ENCODE measurements around the gene ERMN.
A peak's percentile ranks its signal among the peaks of the same experiment; 100 is the strongest.

ERMN gene

DNA sequence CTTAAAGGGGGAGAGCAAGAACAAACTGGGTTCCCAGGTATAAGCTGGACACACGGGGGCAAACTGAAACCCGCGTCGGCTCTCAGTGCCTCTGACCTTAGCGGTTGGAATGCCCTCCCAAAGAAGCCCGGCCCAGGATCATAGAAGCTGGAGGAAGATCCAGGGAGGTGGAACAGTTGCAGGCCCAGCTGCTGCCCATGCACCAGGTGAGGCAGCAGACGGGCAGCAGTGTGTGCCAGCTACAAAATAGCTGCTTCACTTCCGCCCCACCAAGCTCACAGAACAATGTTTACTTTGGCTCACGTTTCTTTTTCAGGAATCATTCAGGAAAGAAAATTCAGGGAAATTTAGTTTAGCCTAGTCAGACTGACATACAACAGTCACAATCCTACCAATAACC lies 3.9 kb upstream of the ERMN start:
- no peak for DNase-seq (ENCODE audit: low read depth)

DNA sequence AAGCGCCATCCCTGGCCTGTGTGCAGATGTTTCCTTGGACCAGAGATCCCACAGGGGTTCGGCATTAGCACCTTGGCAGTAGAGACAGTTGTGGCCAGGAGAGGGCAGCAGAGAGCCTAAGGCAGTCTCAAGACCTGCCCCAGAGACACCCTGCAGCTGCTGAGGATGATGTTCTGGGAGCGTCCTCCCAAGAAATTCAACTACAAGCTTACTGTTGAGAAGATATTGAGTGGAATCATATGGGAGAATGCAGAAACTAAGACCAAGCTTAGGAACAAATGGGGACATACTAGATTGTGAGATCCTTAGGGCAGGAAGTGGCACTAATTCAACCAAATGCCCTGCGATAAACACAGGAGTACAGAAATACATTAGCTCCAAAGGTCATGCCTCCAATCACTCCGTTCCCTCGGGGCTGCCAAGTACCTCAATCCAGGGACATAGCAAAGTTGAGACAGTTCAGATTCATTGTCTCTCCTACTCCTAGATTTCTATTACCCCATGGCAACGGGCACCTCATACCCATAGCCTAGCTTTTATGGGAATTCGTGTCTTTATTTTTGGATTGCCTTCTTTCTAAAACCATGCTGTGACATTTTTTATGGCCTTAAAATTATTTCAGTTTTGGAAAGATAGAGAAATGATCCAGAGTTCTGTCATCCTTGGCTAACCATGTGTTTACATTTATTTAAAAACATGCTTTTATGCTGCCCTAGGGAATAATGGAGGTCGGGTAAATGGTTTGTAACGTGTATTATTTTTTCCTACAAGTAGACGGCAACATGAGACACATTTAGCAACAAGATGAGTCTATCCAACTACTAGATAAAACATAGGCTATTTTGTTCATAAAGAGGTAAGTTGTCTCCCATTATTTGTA lies 2.2 kb upstream of the ERMN start:
- DNase-seq (ENCODE audit: low read depth) = peak; percentile 77

DNA sequence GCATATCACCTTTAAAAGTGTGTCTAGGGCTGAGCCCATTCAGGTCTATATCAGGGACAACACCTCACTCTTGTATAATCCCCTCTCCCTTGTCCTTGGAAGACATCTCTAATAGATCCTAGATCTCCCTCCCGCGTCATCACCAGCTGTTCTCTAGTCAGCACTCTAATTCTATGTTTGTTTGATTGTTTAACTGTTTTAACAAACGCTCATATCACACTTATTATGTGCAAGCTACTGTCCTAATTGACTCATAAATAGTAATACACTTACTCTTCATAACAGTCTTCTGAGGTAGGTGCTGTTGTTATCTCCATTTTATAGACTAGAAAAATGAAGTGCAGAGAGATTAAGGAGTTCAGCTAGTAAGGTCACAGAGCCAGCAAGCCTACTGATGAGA lies 1.6 kb upstream of the ERMN start:
- DNase-seq (ENCODE audit: low read depth) = no peak

GRCh38 chr2:157326698-157327097 lies 1.1 kb upstream of the ERMN start:
- DNase-seq (ENCODE audit: low read depth) = no peak

- DNase-seq (ENCODE audit: low read depth) = no peak
These were observed 1.2 kb downstream of the ERMN start for GRCh38 chr2:157324331-157324843.

- no peak for DNase-seq (ENCODE audit: low read depth)
These were observed 3.2 kb downstream of the ERMN start for GRCh38 chr2:157322432-157322831.

- no peak for DNase-seq (ENCODE audit: low read depth)
These were observed 4.2 kb downstream of the ERMN start for GRCh38 chr2:157321466-157321865.

GRCh38 chr2:157320409-157320808 lies 5.2 kb downstream of the ERMN start:
- no peak for DNase-seq (ENCODE audit: low read depth)

GRCh38 chr2:157319795-157320194 lies 5.8 kb downstream of the ERMN start:
- DNase-seq (ENCODE audit: low read depth) = no peak

DNA sequence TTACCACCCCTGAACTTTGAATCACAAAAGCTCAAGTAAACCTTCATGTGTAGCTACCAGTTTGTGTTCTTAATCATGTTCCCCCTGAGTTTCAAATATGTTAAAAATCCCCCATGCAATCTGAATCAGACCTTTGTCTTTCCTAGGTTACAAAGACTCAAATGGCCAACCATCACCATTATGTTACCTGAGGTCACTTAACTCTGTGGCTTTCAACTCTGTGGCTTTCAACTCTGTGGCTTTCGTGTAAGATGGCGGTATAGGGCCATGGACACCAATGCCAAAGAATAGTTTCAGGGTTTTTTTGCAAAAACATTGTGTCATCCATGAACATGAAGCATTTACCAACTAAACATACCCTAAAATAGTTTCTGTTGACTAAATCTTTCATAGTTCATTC lies 6.7 kb downstream of the ERMN start:
- DNase-seq (ENCODE audit: low read depth) = no peak

- DNase-seq (ENCODE audit: low read depth) = no peak
These were observed 9.7 kb downstream of the ERMN start for GRCh38 chr2:157315901-157316300.

GRCh38 chr2:157312866-157313486 lies 12.6 kb downstream of the ERMN start:
- no peak for DNase-seq (ENCODE audit: low read depth)

DNA sequence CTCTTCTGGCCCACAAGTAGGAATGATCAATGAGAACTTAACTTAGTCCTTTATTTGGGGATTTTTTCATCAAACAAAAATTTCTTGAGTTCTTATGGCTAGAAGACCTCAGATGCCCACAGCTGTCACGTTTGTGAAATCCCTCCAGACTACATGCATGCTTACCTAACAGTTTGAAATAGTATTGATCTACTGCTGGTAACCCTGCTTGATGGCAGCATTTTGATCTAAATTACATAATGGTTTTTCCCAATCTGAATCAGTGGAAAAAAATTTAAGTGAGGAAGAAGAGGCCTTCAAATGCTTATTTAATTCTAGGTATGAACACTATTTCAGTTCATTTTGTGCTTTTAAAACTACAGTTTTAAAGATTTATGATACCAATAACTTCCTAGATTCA lies 13.9 kb downstream of the ERMN start:
- DNase-seq (ENCODE audit: low read depth) = no peak

GRCh38 chr2:157309878-157310277 lies 15.7 kb downstream of the ERMN start:
- DNase-seq (ENCODE audit: low read depth) = no peak

- no peak for DNase-seq (ENCODE audit: low read depth)
These were observed 18.6 kb downstream of the ERMN start for GRCh38 chr2:157307021-157307420.

DNA sequence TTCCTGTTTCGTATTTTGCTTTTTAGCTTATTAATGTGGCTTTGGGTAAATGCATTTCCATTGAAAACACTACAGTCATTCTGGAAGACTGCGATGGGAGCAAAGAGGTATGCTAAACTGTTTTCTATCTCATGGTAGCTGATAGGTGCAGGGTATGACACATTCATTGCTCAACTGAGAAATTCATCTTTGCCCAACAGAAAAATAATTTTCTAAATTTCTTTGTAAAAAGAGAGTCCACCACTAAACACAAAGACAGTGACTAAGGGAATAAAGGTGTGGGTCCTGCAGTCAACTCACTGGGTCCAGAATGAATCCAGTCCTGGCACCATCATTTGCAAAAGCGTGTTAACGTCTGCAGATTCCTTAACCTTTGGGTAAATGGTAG lies 19.9 kb downstream of the ERMN start:
- no peak for DNase-seq (ENCODE audit: low read depth)

DNA sequence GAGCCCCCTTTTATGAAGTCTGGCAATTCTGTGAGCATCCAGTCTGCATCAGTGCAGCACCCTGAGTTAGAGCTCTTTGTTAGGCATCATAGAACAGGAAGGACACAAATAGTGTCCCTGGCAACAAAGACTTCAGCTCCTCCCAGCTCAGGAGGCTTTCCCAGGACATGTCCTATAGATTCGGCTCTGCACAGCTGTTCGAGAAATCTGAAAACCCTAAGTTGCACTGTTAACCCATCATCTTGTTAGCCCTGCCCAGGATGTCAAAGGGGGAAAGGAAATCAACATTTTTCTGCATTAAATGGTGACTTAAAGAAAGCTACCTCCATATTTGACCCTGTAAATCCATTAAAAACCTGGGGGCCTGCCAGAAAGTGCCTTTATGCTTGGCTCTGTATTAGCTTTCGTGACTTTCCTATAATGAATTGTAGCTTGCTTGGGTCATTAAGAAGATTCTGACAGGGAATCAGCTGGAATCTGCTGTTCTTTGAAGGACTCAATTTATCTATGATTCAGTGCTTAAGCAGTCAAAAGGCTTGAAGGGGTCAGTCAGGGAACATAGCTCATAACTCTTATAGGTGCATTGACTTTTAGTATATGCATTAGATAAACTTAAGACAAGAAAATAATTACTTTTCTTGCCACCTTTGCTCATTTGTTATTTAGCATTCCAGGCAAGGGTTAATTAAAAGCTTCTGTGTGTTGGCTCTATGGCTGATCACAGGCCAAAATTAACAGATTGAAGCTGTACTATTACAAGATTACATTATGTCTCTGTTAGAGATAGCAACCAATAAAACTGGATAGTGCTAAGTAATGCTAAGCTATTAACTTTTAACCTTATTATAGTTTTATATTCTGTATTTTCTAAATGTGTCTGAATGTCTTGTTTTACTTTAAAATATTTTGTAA lies 20.6 kb downstream of the ERMN start:
- no peak for DNase-seq (ENCODE audit: low read depth)

GRCh38 chr2:157303612-157304011 lies 22.0 kb downstream of the ERMN start:
- DNase-seq (ENCODE audit: low read depth) = no peak

DNA sequence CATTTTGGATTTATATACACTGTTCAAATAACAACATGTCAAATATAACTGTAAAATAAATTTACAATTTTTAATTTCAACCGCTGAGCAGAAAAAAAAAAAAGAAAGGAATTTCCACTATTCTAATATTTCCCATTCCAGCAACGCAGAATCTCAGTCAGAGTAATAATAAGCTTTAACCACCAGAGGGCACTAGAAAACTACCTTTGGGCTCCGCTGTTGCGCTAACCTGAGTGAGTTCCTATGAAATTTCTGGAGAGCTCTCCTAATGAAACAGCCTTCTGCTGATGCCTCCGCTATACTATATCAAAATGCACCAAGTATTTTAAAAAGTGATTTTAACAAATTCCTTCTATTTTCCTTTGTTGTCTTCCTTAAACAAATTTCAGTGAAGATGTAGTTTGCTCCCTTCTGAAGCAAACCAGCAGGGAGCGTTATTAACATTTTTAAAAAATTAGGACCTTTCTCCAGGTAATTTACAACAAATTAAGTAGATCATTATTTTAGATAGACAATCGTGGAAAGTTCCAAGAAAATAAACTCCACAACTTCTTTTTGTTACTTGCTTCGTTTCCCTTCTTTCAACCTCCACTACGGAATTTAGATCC lies 23.0 kb downstream of the ERMN start:
- DNase-seq (ENCODE audit: low read depth) = no peak

DNA sequence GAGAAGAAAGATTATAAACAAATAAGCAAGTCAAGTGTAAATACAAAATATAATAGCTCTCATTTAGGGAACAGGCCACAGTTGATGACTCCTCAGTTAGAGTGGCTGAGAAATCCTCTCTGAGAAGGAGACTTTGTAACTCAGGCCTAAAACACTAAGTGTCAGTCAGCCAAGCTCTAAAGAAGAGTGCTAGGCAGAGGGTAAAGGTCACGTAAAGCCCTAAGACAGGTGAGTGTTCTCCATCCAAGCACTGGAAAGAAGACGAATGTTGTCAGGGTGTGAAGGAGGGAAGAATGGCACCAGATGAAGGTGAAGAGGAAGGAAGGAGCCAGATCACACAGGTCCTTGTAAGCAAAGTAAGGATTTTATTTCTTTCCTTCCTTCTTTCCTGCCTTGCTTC lies 24.3 kb downstream of the ERMN start:
- DNase-seq (ENCODE audit: low read depth) = no peak

- DNase-seq (ENCODE audit: low read depth) = no peak
These were observed 28.7 kb downstream of the ERMN start for GRCh38 chr2:157296958-157297357.

GRCh38 chr2:157296490-157296889 lies 29.1 kb downstream of the ERMN start:
- no peak for DNase-seq (ENCODE audit: low read depth)
